B cell (primary cell): ENCODE data around the gene CEP68.

Experiments used
- EZH2 ChIP-seq: IDR thresholded peaks from 2 replicates; pipeline ENCODE4 v1.6.1; 2012; ENCODE audit warnings: borderline replicate concordance, low read depth, mild to moderate bottlenecking, moderate library complexity, low read length; ENCODE audit not compliant: insufficient read depth, poor library complexity, severe bottlenecking
- TF ChIP-seq, protein P1 (sequence below): fragments of 200-600 bp; IDR thresholded peaks from one replicate; pipeline ENCODE4 v1.8.0; 2022; ENCODE audit warnings: antibody characterized with exemption, mild to moderate bottlenecking

DNA sequence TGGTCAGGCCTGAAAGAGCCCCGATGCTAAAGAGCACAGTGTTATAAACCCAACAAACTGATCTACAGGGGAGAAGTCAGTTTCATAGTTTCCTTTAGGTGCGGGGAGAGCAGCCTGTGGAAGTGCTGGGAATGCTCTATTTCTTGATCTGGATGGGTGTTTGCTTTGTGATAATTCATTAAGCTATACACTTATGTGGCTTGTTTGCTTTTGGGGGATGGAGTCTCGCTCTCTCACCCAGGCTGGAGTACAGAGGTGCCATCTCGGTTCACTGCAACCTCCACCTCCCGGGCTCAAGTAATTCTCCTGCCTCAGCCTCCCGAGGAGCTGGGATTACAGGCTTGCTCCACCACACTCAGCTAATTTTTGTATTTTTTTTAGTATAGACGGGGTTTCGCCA is 30.1 kb upstream of the CEP68 start:
- TF ChIP-seq, protein P1, sequence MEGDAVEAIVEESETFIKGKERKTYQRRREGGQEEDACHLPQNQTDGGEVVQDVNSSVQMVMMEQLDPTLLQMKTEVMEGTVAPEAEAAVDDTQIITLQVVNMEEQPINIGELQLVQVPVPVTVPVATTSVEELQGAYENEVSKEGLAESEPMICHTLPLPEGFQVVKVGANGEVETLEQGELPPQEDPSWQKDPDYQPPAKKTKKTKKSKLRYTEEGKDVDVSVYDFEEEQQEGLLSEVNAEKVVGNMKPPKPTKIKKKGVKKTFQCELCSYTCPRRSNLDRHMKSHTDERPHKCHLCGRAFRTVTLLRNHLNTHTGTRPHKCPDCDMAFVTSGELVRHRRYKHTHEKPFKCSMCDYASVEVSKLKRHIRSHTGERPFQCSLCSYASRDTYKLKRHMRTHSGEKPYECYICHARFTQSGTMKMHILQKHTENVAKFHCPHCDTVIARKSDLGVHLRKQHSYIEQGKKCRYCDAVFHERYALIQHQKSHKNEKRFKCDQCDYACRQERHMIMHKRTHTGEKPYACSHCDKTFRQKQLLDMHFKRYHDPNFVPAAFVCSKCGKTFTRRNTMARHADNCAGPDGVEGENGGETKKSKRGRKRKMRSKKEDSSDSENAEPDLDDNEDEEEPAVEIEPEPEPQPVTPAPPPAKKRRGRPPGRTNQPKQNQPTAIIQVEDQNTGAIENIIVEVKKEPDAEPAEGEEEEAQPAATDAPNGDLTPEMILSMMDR: no peak
- TF ChIP-seq EZH2: no peak
